Measurements from ENCODE around the gene VDR.

The VDR gene

DNA sequence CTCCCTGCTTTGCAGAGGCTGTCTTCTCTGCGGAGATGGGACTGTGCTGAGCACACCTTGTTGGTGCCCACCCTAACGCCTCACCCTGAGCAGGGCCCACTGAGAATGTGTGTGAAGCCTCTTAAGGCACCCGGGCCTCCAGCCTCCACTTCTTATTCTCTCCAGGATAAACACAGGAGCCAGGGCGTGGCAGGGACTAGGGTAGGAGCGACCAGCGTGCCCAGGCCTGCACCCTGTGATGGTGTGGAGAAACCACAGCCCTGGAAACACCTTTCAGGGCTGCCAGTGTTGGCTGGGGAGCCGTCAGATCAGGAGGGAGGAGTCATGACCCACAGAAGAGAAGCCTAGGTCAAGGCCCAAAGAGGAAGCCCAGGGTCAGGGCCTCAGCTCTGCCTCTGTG, 41.3 kb downstream of the VDR start:
- H3K9me3 ChIP-seq, result no peaks in the 10 kb centered on the region
- H3K27me3 ChIP-seq, result no peaks in the 10 kb centered on the region
- H3K4me1 ChIP-seq, result peaks cover 31% of the 10 kb centered on the region
- no peaks in the 10 kb centered on the region for H3K36me3 ChIP-seq
- peaks cover 7% of the 10 kb centered on the region; the same call in 1 of the 2 replicates for H4K20me1 ChIP-seq
- no peak overlapping the region for H3K4me3 ChIP-seq
- TF ChIP-seq Cebpa-rat (IDR thresholded peaks at IDR 0.05), result no peak
- H3K27ac ChIP-seq, result no peak overlapping the region
- H3K4me2 ChIP-seq, result peak overlapping the region; percentile 45
- H3K9ac ChIP-seq, result no peak overlapping the region

DNA sequence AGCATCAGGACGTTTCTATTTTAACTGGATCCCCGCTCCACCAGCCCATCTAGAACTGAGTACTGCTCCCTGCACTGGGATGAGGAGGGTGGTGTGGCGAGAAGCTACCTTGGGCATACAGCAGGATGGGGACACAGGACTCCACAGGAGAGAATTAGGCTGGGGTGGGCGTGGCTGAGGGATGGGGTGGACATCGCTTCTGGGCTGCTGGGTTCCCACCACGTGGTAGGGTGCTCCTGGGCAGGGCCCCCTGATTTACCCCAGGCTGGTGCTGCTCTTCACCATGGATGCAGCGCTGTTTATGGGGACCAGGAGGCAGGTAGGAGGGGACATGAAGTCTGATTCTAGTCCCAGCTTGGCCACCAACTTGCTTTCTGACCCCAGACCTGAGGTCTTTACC, 41.9 kb downstream of the VDR start:
- Histone ChIP-seq H3K27ac (no peak overlapping the region), H3K4me3 (no peak overlapping the region), H3K36me3 (no peaks in the 10 kb centered on the region), H4K20me1 (peaks cover 3% of the 10 kb centered on the region; the same call in 1 of the 2 replicates), H3K9me3 (no peaks in the 10 kb centered on the region), H3K27me3 (no peaks in the 10 kb centered on the region), H3K9ac (no peak overlapping the region), H3K4me1 (peaks cover 25% of the 10 kb centered on the region), H3K4me2 (peak overlapping the region; percentile 45; the same call in 1 of the 2 replicates)
- TF ChIP-seq Cebpa-rat (IDR thresholded peaks at IDR 0.05), result no peak

DNA sequence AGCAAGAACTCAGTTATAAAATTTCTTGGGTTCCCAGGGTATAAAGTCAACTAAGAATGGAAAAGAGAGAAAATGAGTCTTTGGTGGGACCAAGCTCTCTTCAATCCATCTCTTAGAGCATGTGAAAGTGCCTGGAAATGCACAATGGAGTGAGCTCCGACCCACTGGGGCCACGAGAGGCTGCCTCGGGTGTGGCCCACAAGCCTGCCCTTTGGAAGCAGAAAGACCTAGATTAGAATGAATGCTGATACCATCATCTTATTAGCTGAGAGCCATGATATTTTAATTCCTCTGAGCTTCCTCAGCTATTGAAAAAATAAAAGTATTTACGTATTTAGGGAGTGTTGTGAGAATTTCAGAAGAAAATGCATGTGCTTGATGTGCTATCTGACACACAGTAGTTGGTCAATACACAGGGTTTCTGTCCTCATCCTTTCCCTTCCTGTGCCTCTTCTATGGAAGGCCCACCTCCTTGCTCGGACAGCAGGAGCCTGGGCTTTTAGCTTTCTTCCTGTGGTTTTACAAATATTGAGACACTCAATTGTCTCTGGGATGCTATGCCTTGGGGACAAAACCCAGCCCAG, 42.5 kb downstream of the VDR start:
- H3K27ac ChIP-seq, result no peak overlapping the region
- no peak overlapping the region for H3K9ac ChIP-seq
- no peak overlapping the region for H3K4me3 ChIP-seq
- H3K4me2 ChIP-seq, result no peak overlapping the region
- peaks cover 19% of the 10 kb centered on the region for H3K4me1 ChIP-seq
- TF ChIP-seq Cebpa-rat (IDR thresholded peaks at IDR 0.05), result no peak
- H3K36me3 ChIP-seq, result no peaks in the 10 kb centered on the region
- H3K27me3 ChIP-seq, result no peaks in the 10 kb centered on the region
- H3K9me3 ChIP-seq, result no peaks in the 10 kb centered on the region
- H4K20me1 ChIP-seq, result no peaks in the 10 kb centered on the region

DNA sequence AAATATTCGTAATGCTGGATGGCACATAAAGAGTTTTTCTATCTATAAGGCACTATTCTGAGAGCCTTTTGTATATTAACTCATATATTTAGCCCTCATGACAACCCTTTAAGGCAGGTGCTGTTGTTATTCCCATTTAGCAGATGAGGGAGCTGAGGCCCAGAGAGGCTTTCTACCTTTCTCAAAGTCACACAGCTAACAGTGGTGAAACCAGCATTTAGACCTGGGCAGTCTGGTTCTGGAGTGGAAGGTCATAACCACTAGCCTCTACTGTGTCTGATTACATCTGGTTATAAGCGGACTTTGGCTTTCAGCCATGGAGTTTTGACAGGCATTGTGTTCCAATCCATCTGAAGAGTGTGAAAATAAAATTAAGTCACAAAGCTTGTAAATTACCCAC, 43.9 kb downstream of the VDR start:
- Histone ChIP-seq H3K36me3 (no peaks in the 10 kb centered on the region), H3K27ac (no peak overlapping the region), H3K4me2 (no peak overlapping the region), H3K27me3 (no peaks in the 10 kb centered on the region), H3K9ac (no peak overlapping the region), H3K4me3 (no peak overlapping the region), H3K4me1 (peaks cover 11% of the 10 kb centered on the region), H4K20me1 (no peaks in the 10 kb centered on the region), H3K9me3 (no peaks in the 10 kb centered on the region)
- no peak for TF ChIP-seq Cebpa-rat (IDR thresholded peaks at IDR 0.05)

DNA sequence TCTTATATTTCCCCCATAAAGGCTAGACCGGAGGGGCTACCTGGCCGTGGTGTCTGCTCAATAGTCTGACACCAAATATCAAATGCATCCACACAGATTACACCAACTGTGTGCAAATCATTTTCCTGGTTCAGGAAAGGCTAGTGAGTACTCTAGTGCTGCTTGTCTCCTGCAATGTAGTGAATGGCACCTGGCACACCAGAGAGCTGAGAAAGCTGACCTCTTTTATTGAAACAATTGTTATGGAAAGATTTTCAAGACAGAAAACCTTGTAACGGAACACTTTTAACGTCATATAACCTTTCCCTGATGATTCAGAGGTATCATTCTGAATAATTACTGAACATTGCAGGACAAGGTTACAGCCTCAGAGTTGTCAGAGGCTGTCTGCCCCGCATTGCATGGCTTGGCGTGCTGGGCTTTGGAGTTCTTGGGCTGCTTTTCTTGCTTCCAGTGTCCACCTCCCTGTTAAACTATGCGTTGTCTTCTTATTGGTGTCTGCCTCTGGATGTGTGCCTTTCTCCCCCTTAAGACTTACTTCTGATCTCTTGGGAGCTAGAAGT, 44.4 kb downstream of the VDR start:
- H3K4me1 ChIP-seq, result peaks cover 11% of the 10 kb centered on the region

DNA sequence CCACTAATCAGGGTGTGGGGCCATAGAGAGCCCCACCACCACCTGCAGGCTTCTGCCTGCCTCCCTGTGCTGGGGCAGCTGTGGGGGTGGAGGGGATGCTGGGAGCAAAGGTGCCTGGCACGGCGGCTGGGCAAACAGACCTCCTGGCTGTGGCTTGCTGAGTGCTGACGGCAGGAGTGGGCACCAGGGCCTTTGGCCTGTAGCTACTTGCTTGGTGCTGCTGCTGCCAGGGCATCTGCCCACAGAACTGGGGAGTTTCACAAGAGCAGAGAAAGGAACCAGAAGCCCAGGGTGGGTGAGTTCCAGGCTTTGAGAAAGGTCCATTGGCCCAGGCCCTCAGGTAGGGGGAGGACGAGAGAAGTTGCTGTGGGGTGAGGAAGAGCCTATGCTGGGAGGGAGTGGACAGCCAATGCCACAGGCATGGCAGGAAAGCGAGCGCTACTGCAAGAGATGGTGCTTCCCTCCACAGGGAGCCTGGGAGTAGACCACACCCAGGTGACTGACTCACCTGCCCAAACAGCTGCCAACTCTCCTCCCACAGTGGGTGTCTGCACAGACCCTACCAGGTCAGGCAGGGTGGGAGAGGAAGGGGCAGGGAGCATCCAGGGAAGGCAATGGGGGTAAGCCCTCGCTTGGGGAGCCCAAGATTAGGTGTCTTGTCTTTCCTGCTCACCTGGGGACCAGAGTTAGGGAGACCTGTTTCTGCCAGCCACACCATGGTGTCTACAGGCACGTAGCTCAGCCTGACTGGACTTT, 46.1 kb downstream of the VDR start:
- Histone ChIP-seq H3K4me2 (no peak overlapping the region), H3K4me3 (no peak overlapping the region), H3K27me3 (no peaks in the 10 kb centered on the region), H4K20me1 (no peaks in the 10 kb centered on the region), H3K36me3 (peaks cover 10% of the 10 kb centered on the region; the same call in 1 of the 2 replicates), H3K4me1 (peaks cover 8% of the 10 kb centered on the region), H3K9me3 (no peaks in the 10 kb centered on the region), H3K27ac (no peak overlapping the region), H3K9ac (no peak overlapping the region)
- TF ChIP-seq Cebpa-rat (IDR thresholded peaks at IDR 0.05), result no peak

More for the DNA sequence above, 44.4 kb downstream of the VDR start:
- Histone ChIP-seq H3K36me3 (no peaks in the 10 kb centered on the region), H3K27me3 (no peaks in the 10 kb centered on the region), H3K4me2 (no peak overlapping the region), H3K4me3 (no peak overlapping the region), H4K20me1 (no peaks in the 10 kb centered on the region), H3K9me3 (no peaks in the 10 kb centered on the region), H3K27ac (no peak overlapping the region), H3K9ac (no peak overlapping the region)
- no peak for TF ChIP-seq Cebpa-rat (IDR thresholded peaks at IDR 0.05)

DNA sequence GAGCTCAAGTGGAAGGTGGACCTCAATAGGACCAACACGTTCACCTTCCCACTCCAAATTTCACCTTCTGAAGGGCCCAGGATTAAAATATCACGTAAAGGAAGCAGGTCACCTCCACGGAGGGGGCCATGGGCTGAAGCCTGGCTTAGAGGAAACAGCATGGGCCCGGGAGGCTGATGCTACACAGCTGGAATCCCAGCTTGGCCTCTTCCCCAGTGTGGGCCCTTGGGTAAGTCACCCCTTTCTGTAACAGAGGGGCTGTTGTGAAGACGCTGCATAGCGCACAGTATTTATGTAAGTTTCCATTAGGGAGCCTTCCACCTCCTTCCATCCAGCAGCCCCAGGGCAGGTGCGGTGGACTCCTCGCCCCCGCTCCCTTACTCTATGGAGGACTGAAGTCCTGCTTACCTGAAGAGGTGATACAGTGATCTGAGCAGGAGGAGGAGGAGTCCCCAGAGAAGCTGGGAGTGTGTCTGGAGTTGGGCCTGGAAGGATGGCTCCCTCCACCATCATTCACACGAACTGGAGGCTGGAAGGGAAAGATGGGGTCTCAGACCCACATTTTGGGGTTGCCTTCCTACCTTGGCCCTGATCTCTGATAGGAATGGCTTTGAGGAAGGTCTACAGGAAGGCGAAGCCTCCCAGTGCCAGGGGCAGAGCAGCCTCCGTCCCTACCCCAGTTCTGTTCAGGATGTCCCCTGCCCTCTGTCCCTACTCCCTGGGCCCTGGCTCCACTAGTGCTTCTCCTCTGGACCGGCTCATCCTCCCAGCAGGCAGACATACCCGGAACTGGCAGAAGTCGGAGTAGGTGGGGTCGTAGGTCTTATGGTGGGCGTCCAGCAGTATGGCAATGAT, 47.8 kb downstream of the VDR start:
- H3K9me3 ChIP-seq, result no peaks in the 10 kb centered on the region
- H3K9ac ChIP-seq, result no peak overlapping the region
- no peak overlapping the region for H3K27ac ChIP-seq
- no peak overlapping the region for H3K4me3 ChIP-seq
- no peak for TF ChIP-seq Cebpa-rat (IDR thresholded peaks at IDR 0.05)
- H3K4me1 ChIP-seq, result no peaks in the 10 kb centered on the region
- no peaks in the 10 kb centered on the region for H3K27me3 ChIP-seq
- peaks cover 10% of the 10 kb centered on the region; the same call in 1 of the 2 replicates for H3K36me3 ChIP-seq
- no peak overlapping the region for H3K4me2 ChIP-seq
- H4K20me1 ChIP-seq, result no peaks in the 10 kb centered on the region

DNA sequence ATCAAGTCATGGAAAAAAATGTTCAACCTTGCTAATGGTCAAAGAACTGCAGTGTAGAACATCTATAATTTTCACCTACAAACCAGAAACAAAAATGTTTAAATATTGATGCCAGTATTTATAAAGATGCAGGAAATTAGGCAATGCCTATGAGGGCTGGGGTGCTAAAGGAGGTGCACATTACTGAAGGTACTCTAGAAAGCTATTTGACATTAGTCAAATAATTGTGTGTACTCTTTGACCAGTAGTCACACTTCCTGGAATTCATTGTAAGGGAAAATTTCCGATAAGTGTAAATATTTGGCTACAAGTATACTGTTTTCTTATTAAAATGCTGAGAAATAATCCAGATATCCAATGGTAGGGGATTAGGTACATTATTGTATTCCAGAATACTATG, 48.7 kb downstream of the VDR start:
- no peak for TF ChIP-seq Cebpa-rat (IDR thresholded peaks at IDR 0.05)
- Histone ChIP-seq H3K4me3 (no peak overlapping the region), H3K4me2 (no peak overlapping the region), H3K36me3 (peaks cover 10% of the 10 kb centered on the region; the same call in 1 of the 2 replicates), H3K9ac (no peak overlapping the region), H3K4me1 (no peaks in the 10 kb centered on the region), H3K9me3 (no peaks in the 10 kb centered on the region), H3K27me3 (no peaks in the 10 kb centered on the region), H3K27ac (no peak overlapping the region), H4K20me1 (no peaks in the 10 kb centered on the region)

DNA sequence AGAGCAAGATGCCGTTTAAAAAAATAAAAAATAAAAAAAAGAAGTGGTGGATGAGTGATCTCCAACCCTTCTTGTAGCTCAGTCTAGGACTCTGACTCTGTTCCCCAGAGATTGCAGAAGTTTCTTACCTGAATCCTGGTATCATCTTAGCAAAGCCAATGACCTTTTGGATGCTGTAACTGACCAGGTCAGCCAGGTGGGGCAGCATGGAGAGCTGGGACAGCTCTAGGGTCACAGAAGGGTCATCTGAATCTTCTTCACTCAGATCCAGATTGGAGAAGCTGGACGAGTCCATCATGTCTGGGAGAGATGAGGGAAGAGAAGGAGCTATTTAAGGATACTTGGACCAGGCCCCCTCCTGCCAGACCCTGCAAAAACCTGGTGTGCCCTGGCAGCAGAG, 49.3 kb downstream of the VDR start:
- H3K27ac ChIP-seq, result no peak overlapping the region
- H3K9ac ChIP-seq, result no peak overlapping the region
- H3K4me3 ChIP-seq, result no peak overlapping the region
- no peaks in the 10 kb centered on the region for H3K4me1 ChIP-seq
- peaks cover 10% of the 10 kb centered on the region; the same call in 1 of the 2 replicates for H3K36me3 ChIP-seq
- H4K20me1 ChIP-seq, result no peaks in the 10 kb centered on the region
- H3K9me3 ChIP-seq, result no peaks in the 10 kb centered on the region
- no peak for TF ChIP-seq Cebpa-rat (IDR thresholded peaks at IDR 0.05)
- no peak overlapping the region for H3K4me2 ChIP-seq
- no peaks in the 10 kb centered on the region for H3K27me3 ChIP-seq
